ENCODE data around the gene DMXL1.

The DMXL1 gene

GRCh38 chr5:119269061-119269944, 198.4 kb downstream of the DMXL1 start:
- FAIRE-seq, result no peak
- DNase-seq (ENCODE audit: insufficient read length, low spot score), result no peak
- TF ChIP-seq POLR2A (IDR thresholded peaks at IDR 0.05; ENCODE audit: low read depth, low read length), result no peak

- DNase-seq (ENCODE audit: insufficient read length, low spot score), result no peak
- no peak for TF ChIP-seq POLR2A (IDR thresholded peaks at IDR 0.05; ENCODE audit: low read depth, low read length)
- no peak for FAIRE-seq
Observed at GRCh38 chr5:119270121-119270565, 199.3 kb downstream of the DMXL1 start.

GRCh38 chr5:119270960-119271757, 200.3 kb downstream of the DMXL1 start:
- no peak for DNase-seq (ENCODE audit: insufficient read length, low spot score)
- FAIRE-seq, result no peak
- TF ChIP-seq POLR2A (IDR thresholded peaks at IDR 0.05; ENCODE audit: low read depth, low read length), result no peak

- FAIRE-seq, result no peak
- no peak for DNase-seq (ENCODE audit: insufficient read length, low spot score)
- no peak for TF ChIP-seq POLR2A (IDR thresholded peaks at IDR 0.05; ENCODE audit: low read depth, low read length)
Observed at GRCh38 chr5:119271758-119272730, 201.2 kb downstream of the DMXL1 start.

GRCh38 chr5:119273391-119273839, 202.5 kb downstream of the DMXL1 start:
- DNase-seq (ENCODE audit: insufficient read length, low spot score) (no peak), FAIRE-seq (no peak)
- no peak for TF ChIP-seq POLR2A (IDR thresholded peaks at IDR 0.05; ENCODE audit: low read depth, low read length)

- TF ChIP-seq POLR2A (IDR thresholded peaks at IDR 0.05; ENCODE audit: low read depth, low read length), result no peak
- FAIRE-seq, result no peak
- DNase-seq (ENCODE audit: insufficient read length, low spot score), result no peak
Observed at GRCh38 chr5:119274030-119274766, 203.3 kb downstream of the DMXL1 start.

- DNase-seq (ENCODE audit: insufficient read length, low spot score) (no peak), FAIRE-seq (peak; percentile 62)
- no peak for TF ChIP-seq POLR2A (IDR thresholded peaks at IDR 0.05; ENCODE audit: low read depth, low read length)
Observed at GRCh38 chr5:119274767-119275130, 203.9 kb downstream of the DMXL1 start.

GRCh38 chr5:119275146-119275545, 204.3 kb downstream of the DMXL1 start:
- FAIRE-seq (peak; percentile 48), DNase-seq (ENCODE audit: insufficient read length, low spot score) (peak; percentile 22)
- TF ChIP-seq POLR2A (IDR thresholded peaks at IDR 0.05; ENCODE audit: low read depth, low read length), result no peak

- DNase-seq (ENCODE audit: insufficient read length, low spot score) (no peak), FAIRE-seq (no peak)
- no peak for TF ChIP-seq POLR2A (IDR thresholded peaks at IDR 0.05; ENCODE audit: low read depth, low read length)
Observed at GRCh38 chr5:119275601-119276173, 204.8 kb downstream of the DMXL1 start.

GRCh38 chr5:119276978-119277377, 206.1 kb downstream of the DMXL1 start:
- no peak for TF ChIP-seq POLR2A (IDR thresholded peaks at IDR 0.05; ENCODE audit: low read depth, low read length)
- FAIRE-seq (no peak), DNase-seq (ENCODE audit: insufficient read length, low spot score) (no peak)

GRCh38 chr5:119279093-119279492, 208.2 kb downstream of the DMXL1 start:
- no peak for TF ChIP-seq POLR2A (IDR thresholded peaks at IDR 0.05; ENCODE audit: low read depth, low read length)
- FAIRE-seq (no peak), DNase-seq (ENCODE audit: insufficient read length, low spot score) (no peak)

- DNase-seq (ENCODE audit: insufficient read length, low spot score), result no peak
- FAIRE-seq, result no peak
- TF ChIP-seq POLR2A (IDR thresholded peaks at IDR 0.05; ENCODE audit: low read depth, low read length), result no peak
Observed at GRCh38 chr5:119280380-119280779, 209.5 kb downstream of the DMXL1 start.
